GM12878 (cell line): ENCODE results near the gene LHFPL4. TPM values are rescaled to one million over a fixed set of nuclear protein-coding genes. Genes with fewer than 3 reads are reported as not detected.

Experiments
- ATAC-seq: fragments of 200-7000 bp; cut with Tn5 transposase; 3 replicates; pipeline ENCODE4 v1.9.1; 2020; ENCODE audit warnings: mild to moderate bottlenecking, moderate library complexity
- BruUV-seq: library from RNA; stranded (reverse); fragments of 400-500 nt; replicated peaks from 2 replicates; lab custom pipeline; 2021; lab: Mats Ljungman, UMichigan
- CTCF ChIA-PET: fragments of 300-600 bp; sonication (Branson Sonifier 250); formaldehyde crosslinking; extraction: SDS; loops from one replicate; lab custom pipeline; 2021; ENCODE audit warnings: inconsistent platforms; lab: Yijun Ruan, JAX
- POLR2A ChIA-PET: fragments of 350-600 bp; formaldehyde crosslinking; extraction: SDS; loops from one replicate; lab custom pipeline; 2021; ENCODE audit warnings: inconsistent platforms; lab: Charles Lee
- RAD21 ChIA-PET: fragments of 300-600 bp; sonication (Branson Sonifier 250); formaldehyde crosslinking; loops from one replicate; lab custom pipeline; 2023; ENCODE audit warnings: antibody characterized with exemption; ENCODE audit not compliant: unreplicated experiment; lab: Charles Lee
- SMC1A ChIA-PET: fragments of 300-600 bp; sonication (Branson Sonifier 250); formaldehyde crosslinking; loops from one replicate; lab custom pipeline; 2023; ENCODE audit not compliant: unreplicated experiment, uncharacterized antibody; lab: Charles Lee
- DNase-seq: peaks from one replicate; pipeline ENCODE4 v3.0.0-alpha.2; 2011; ENCODE audit warnings: low read depth, low spot score
- FAIRE-seq: peaks from 3 replicates; lab custom pipeline; 2011; peaks lifted over from hg19 to GRCh38; lab: Jason Lieb, UNC
- H2AFZ ChIP-seq: 2 replicates; pipeline ENCODE4 v1.6.0; 2011; ENCODE audit warnings: low read depth, low read length, control low read depth; ENCODE audit not compliant: control insufficient read depth
- H3K27ac ChIP-seq: 2 replicates; pipeline ENCODE4 v1.5.1; 2011; ENCODE audit warnings: control low read depth; ENCODE audit not compliant: control insufficient read depth, insufficient read depth
- H3K27me3 ChIP-seq, 2 experiments: replicated peaks in 1 of 2; 2 replicates each; pipeline versions ENCODE4 v1.6.0 to v1.6.1; 2011; ENCODE audit warnings: low read length in 1 of 2; ENCODE audit not compliant: control insufficient read depth in 2 of 2, insufficient read depth in 2 of 2
- H3K36me3 ChIP-seq, 2 experiments: 2 replicates each; pipeline ENCODE4 v1.5.1; 2011; ENCODE audit warnings: low read length in 1 of 2; ENCODE audit not compliant: control insufficient read depth in 2 of 2, insufficient read depth in 2 of 2
- H3K4me1 ChIP-seq: 2 replicates; pipeline ENCODE4 v1.6.1; 2011; ENCODE audit warnings: mild to moderate bottlenecking, low read length, moderate library complexity, mixed read lengths; ENCODE audit not compliant: control insufficient read depth, insufficient read depth
- H3K4me2 ChIP-seq: 2 replicates; pipeline ENCODE4 v1.6.0; 2011; ENCODE audit warnings: control low read depth; ENCODE audit not compliant: control insufficient read depth, insufficient read depth
- H3K4me3 ChIP-seq: fragments of 200-600 bp; sonication (generic); 2 replicates; pipeline ENCODE4 v1.5.1; 2016
- H3K79me2 ChIP-seq: 2 replicates; pipeline ENCODE4 v1.6.0; 2011; ENCODE audit warnings: low read length; ENCODE audit not compliant: control insufficient read depth, insufficient read depth
- H3K9ac ChIP-seq: 2 replicates; pipeline ENCODE4 v1.8.0; 2011; ENCODE audit warnings: low read length, control low read depth, mixed read lengths; ENCODE audit not compliant: control insufficient read depth, insufficient read depth
- H3K9me3 ChIP-seq: replicated peaks from 3 replicates; pipeline ENCODE4 v1.5.1; 2011; ENCODE audit warnings: mild to moderate bottlenecking, low read length; ENCODE audit not compliant: control insufficient read depth, insufficient read depth
- H4K20me1 ChIP-seq: 2 replicates; pipeline ENCODE4 v1.6.0; 2011; ENCODE audit not compliant: control insufficient read depth, insufficient read depth
- BACH1 ChIP-seq: fragments of 450-650 bp; IDR thresholded peaks from 2 replicates; pipeline ENCODE4 v1.6.1; 2017; ENCODE audit warnings: mild to moderate bottlenecking, borderline replicate concordance
- NR2C1 ChIP-seq: fragments of 450-650 bp; IDR thresholded peaks from 2 replicates; pipeline ENCODE4 v1.6.1; 2017; ENCODE audit warnings: antibody characterized with exemption, mild to moderate bottlenecking, moderate library complexity
- RB1 ChIP-seq: fragments of 450-650 bp; formaldehyde crosslinking; IDR thresholded peaks from 2 replicates; pipeline ENCODE4 v1.6.1; 2017; ENCODE audit warnings: mild to moderate bottlenecking, borderline replicate concordance
- RBBP5 ChIP-seq: fragments of 200-600 bp; sonication (generic); conservative IDR thresholded peaks from 2 replicates; pipeline ENCODE4 v1.6.1; 2016
- SIN3A ChIP-seq: IDR thresholded peaks from 2 replicates; pipeline ENCODE4 v1.6.1; 2012; ENCODE audit warnings: low read depth, low read length, improper control_type of control experiment
- SUZ12 ChIP-seq: fragments of 200-600 bp; sonication (generic); IDR thresholded peaks from one replicate; pipeline ENCODE4 v1.6.1; 2018; ENCODE audit warnings: antibody characterized with exemption, mild to moderate bottlenecking; ENCODE audit not compliant: unreplicated experiment
- ZNF622 ChIP-seq: fragments of 450-650 bp; IDR thresholded peaks from 2 replicates; pipeline ENCODE4 v1.6.1; 2017; ENCODE audit warnings: mild to moderate bottlenecking, inconsistent platforms
- ZSCAN29 ChIP-seq: fragments of 450-650 bp; IDR thresholded peaks from 2 replicates; pipeline ENCODE4 v1.6.1; 2017; ENCODE audit warnings: mild to moderate bottlenecking, moderate library complexity
- WGBS: methylation state at CpG from one replicate; pipeline ENCODE4 v1.1.6; 2016; ENCODE audit warnings: low lambda C conversion rate; ENCODE audit not compliant: insufficient replicate concordance, insufficient coverage; ENCODE audit errors: missing lambda C conversion rate; 5-methylcytosine and 5-hydroxymethylcytosine counted together
- in situ Hi-C: fragments of 300-500 bp; cut with MboI; formaldehyde crosslinking; loops from 9 replicates; pipeline ENCODE4 v1.14.3; 2018; ENCODE audit warnings: mixed read lengths
- intact Hi-C: fragments of 100-400 bp; cut with micrococcal nuclease; formaldehyde crosslinking; loops from one replicate; pipeline ENCODE4 v1.14.2; 2022; ENCODE audit not compliant: unreplicated experiment
- polyA plus RNA-seq, 11 experiments: library from polyadenylated mRNA; depleted of rRNA in 4 of 11; unstranded in 6 of 11; stranded (reverse) in 5 of 11; fragments of >200 nt; fragmentation: Nextera tagmentation in 4 of 11; fragmentation: Illumina TruSeq in 1 of 11; extraction: Ambion mirVana in 4 of 11; extraction: Trizol in 1 of 11; gene quantifications; 1 replicate in 1 of 11; 2 replicates in 10 of 11; pipeline versions ENCODE4 v1.2.1 to v1.2.3, GENCODE V29; 2011 to 2016; ENCODE audit warnings: inconsistent platforms in 2 of 11, missing spikeins in 2 of 11, low read depth in 1 of 11
- total RNA-seq, 4 experiments: library from RNA; depleted of rRNA in 3 of 4; stranded (reverse); fragments of >200 nt in 3 of 4; fragmentation: Illumina TruSeq in 1 of 4; extraction: Trizol in 1 of 4; gene quantifications; 2 replicates each; pipeline versions ENCODE4 v1.2.1 to v1.2.3, GENCODE V29; 2013 to 2021
- TF ChIP-seq, protein P1 (sequence below): fragments of 450-650 bp; IDR thresholded peaks from 2 replicates; pipeline ENCODE4 v1.6.1; 2018; ENCODE audit warnings: borderline replicate concordance, mild to moderate bottlenecking; ENCODE audit not compliant: partially characterized antibody
- TF ChIP-seq, protein P2 (sequence below): IDR thresholded peaks from 2 replicates; pipeline ENCODE4 v1.6.1; 2012; ENCODE audit warnings: low read depth, low read length, improper control_type of control experiment
- TF ChIP-seq, protein P3 (sequence below): fragments of 150-350 bp; IDR thresholded peaks from 2 replicates; pipeline ENCODE4 v1.6.1; 2016; ENCODE audit warnings: low read depth, low read length

LHFPL4 gene
- total and polyA plus RNA-seq, 10 of the 15 experiments (the other 5 are each of a cell fraction or from before 2014, with no cell fraction given), result 0.05 to 0.15 TPM; not detected in 8

DNA sequence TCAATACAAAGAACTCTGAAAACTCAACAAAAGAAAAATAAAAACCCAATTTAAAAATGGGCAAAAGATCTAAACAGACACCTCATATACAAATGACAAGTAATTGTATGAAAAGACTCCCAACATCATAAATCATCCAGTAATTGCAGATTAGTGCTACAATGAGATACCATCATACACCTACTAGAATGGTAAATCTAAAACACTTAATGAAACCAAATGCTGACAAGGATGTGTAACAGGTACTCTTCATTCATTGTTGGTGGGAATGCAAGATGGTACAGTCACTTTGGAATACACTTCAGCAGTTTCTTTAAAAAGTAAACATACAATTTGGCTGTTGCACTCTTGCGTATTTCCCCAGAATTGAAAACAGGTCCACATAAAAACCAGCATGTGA lies 68.4 kb downstream of the LHFPL4 start:
- FAIRE-seq, result no peak
- TF ChIP-seq NR2C1, result no peak
- TF ChIP-seq BACH1, result no peak
- TF ChIP-seq RB1, result no peak
- POLR2A ChIA-PET, result interaction anchor here (0.5 kb wide), 1 partner anchor 520 kb away, joined by 3 read pairs; no protein-coding TSS in a partner anchor

DNA sequence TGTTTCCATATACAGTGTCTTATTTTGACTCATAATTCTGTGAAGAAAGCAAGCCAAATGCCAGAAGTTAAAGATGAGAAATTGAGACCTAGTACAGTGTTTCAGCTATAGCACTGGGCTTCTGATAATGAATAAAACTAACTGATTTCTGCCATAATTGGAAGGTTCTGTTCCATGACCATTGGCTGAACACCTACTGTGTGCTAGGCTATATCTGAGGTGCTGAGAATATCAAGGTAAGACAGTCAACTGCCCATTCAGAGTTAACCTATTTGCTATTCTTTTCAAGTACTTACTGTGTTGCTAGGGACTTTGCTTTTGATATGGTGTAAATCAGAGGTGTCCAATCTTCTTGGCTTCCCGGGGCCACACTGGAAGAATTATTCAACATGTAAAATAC lies 73.4 kb downstream of the LHFPL4 start:
- H2AFZ ChIP-seq, result no peak overlapping the region
- no TSS peak for BruUV-seq
- no peaks in the 10 kb centered on the region for H3K4me1 ChIP-seq
- in situ Hi-C loops, result no loop called here
- no peaks in the 10 kb centered on the region for H3K79me2 ChIP-seq
- no peak overlapping the region for H3K27ac ChIP-seq
- H3K27me3 ChIP-seq, result no peaks in the 10 kb centered on the region
- no peak overlapping the region for H3K4me3 ChIP-seq
- RAD21 ChIA-PET, result interaction anchor here (1.1 kb wide), 1 partner anchor 9 kb away, joined by 3 read pairs; no protein-coding TSS in a partner anchor
- H3K4me2 ChIP-seq, result no peak overlapping the region
- intact Hi-C loops, result no loop called here
- no peak for ATAC-seq
- POLR2A ChIA-PET, result no interaction called here
- SMC1A ChIA-PET, result interaction anchor here (0.6 kb wide), 1 partner anchor 23 kb away, joined by 3 read pairs; no protein-coding TSS in a partner anchor
- H3K36me3 ChIP-seq, result peaks cover 12 to 47% of the 10 kb centered on the region in 2 experiments
- no peak for DNase-seq
- CTCF ChIA-PET, result interaction anchor here (0.8 to 1.1 kb wide), 3 partner anchors 23 to 127 kb away, joined by 3 to 5 read pairs (median 3); no protein-coding TSS in a partner anchor
- H3K9ac ChIP-seq, result no peak overlapping the region
- no peaks in the 10 kb centered on the region for H4K20me1 ChIP-seq
- no peak for FAIRE-seq
- 100% methylated on average over 1 of the region's 1 CpG for WGBS
- H3K9me3 ChIP-seq, result no peaks in the 10 kb centered on the region
- TF ChIP-seq ZNF622 (no peak), SIN3A (no peak), ZSCAN29 (no peak), RBBP5 (no peak), SUZ12 (no peak)
- TF ChIP-seq, protein P1, sequence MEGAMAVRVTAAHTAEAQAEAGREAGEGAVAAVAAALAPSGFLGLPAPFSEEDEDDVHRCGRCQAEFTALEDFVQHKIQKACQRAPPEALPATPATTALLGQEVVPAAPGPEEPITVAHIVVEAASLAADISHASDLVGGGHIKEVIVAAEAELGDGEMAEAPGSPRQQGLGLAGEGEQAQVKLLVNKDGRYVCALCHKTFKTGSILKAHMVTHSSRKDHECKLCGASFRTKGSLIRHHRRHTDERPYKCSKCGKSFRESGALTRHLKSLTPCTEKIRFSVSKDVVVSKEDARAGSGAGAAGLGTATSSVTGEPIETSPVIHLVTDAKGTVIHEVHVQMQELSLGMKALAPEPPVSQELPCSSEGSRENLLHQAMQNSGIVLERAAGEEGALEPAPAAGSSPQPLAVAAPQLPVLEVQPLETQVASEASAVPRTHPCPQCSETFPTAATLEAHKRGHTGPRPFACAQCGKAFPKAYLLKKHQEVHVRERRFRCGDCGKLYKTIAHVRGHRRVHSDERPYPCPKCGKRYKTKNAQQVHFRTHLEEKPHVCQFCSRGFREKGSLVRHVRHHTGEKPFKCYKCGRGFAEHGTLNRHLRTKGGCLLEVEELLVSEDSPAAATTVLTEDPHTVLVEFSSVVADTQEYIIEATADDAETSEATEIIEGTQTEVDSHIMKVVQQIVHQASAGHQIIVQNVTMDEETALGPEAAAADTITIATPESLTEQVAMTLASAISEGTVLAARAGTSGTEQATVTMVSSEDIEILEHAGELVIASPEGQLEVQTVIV, result no peak
- TF ChIP-seq, protein P2, sequence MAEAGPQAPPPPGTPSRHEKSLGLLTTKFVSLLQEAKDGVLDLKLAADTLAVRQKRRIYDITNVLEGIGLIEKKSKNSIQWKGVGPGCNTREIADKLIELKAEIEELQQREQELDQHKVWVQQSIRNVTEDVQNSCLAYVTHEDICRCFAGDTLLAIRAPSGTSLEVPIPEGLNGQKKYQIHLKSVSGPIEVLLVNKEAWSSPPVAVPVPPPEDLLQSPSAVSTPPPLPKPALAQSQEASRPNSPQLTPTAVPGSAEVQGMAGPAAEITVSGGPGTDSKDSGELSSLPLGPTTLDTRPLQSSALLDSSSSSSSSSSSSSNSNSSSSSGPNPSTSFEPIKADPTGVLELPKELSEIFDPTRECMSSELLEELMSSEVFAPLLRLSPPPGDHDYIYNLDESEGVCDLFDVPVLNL, result no peak
- TF ChIP-seq, protein P3, sequence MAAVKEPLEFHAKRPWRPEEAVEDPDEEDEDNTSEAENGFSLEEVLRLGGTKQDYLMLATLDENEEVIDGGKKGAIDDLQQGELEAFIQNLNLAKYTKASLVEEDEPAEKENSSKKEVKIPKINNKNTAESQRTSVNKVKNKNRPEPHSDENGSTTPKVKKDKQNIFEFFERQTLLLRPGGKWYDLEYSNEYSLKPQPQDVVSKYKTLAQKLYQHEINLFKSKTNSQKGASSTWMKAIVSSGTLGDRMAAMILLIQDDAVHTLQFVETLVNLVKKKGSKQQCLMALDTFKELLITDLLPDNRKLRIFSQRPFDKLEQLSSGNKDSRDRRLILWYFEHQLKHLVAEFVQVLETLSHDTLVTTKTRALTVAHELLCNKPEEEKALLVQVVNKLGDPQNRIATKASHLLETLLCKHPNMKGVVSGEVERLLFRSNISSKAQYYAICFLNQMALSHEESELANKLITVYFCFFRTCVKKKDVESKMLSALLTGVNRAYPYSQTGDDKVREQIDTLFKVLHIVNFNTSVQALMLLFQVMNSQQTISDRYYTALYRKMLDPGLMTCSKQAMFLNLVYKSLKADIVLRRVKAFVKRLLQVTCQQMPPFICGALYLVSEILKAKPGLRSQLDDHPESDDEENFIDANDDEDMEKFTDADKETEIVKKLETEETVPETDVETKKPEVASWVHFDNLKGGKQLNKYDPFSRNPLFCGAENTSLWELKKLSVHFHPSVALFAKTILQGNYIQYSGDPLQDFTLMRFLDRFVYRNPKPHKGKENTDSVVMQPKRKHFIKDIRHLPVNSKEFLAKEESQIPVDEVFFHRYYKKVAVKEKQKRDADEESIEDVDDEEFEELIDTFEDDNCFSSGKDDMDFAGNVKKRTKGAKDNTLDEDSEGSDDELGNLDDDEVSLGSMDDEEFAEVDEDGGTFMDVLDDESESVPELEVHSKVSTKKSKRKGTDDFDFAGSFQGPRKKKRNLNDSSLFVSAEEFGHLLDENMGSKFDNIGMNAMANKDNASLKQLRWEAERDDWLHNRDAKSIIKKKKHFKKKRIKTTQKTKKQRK, result no peak

More for the DNA sequence above, 68.4 kb downstream of the LHFPL4 start:
- H3K27me3 ChIP-seq, result no peaks in the 10 kb centered on the region
- no peak overlapping the region for H3K27ac ChIP-seq
- no peaks in the 10 kb centered on the region for H3K9me3 ChIP-seq
- intact Hi-C loops (no loop called here), in situ Hi-C loops (no loop called here)
- 100% methylated on average over 1 of the region's 1 CpG for WGBS
- BruUV-seq, result no TSS peak
- H3K4me2 ChIP-seq, result no peak overlapping the region
- H3K4me3 ChIP-seq, result no peak overlapping the region
- peaks cover 0 to 12% of the 10 kb centered on the region in 2 experiments for H3K36me3 ChIP-seq
- no peak overlapping the region for H2AFZ ChIP-seq
- DNase-seq (no peak), ATAC-seq (no peak)
- H4K20me1 ChIP-seq, result no peaks in the 10 kb centered on the region
- H3K4me1 ChIP-seq, result no peaks in the 10 kb centered on the region
- no peaks in the 10 kb centered on the region for H3K79me2 ChIP-seq
- RAD21 ChIA-PET, result no interaction called here
- SMC1A ChIA-PET, result no interaction called here
- CTCF ChIA-PET, result interaction anchor here (1.0 to 1.7 kb wide), 2 partner anchors 19 to 132 kb away, joined by 3 to 4 read pairs; no protein-coding TSS in a partner anchor
- H3K9ac ChIP-seq, result no peak overlapping the region
